HG02610 (cell line): ENCODE results near the gene RAET1L.
"Not testable (repeated sequence)": the region's sequence is repeated elsewhere in the genome, so short reads cannot be mapped to it uniquely, and the experiment has no call there.

Source experiments
- ATAC-seq: cut with Tn5 transposase; IDR thresholded peaks from one replicate; pipeline ENCODE4 v1.9.1; 2021; ENCODE audit warnings: mild to moderate bottlenecking, moderate library complexity; ENCODE audit not compliant: unreplicated experiment

RAET1L gene

GRCh38 chr6:150016324-150017185, 8.8 kb downstream of the RAET1L start:
- peak; percentile 51 for ATAC-seq

- not testable (repeated sequence) for ATAC-seq
Observed at GRCh38 chr6:150015281-150016001, 9.9 kb downstream of the RAET1L start.

GRCh38 chr6:150014623-150015280, 10.6 kb downstream of the RAET1L start:
- not testable (repeated sequence) for ATAC-seq

GRCh38 chr6:150013785-150014622, 11.3 kb downstream of the RAET1L start:
- not testable (repeated sequence) for ATAC-seq

GRCh38 chr6:150012846-150013784, 12.2 kb downstream of the RAET1L start:
- not testable (repeated sequence) for ATAC-seq

DNA sequence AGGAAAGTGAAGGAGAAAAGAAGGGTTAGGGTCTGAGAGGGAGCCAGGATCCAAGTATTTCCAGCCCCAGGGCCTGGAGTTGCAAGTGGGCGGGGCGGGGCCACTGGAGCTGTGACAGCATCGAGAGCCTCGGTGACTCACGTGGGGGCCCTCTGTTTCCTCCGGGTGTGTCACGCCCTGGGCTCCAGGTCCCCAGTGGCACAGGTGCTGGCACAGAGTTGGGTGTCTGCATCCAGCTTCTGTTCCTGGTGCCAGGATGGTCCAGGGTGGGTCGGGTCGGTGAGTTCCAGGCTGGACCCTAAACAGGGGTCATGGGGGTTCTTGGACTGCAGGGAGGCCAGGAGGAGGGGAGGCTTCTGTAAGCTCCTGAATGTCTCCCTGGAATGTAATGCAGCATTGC, 16.7 kb downstream of the RAET1L start:
- ATAC-seq, result no peak

GRCh38 chr6:150006961-150007464, 18.3 kb downstream of the RAET1L start:
- ATAC-seq, result no peak

DNA sequence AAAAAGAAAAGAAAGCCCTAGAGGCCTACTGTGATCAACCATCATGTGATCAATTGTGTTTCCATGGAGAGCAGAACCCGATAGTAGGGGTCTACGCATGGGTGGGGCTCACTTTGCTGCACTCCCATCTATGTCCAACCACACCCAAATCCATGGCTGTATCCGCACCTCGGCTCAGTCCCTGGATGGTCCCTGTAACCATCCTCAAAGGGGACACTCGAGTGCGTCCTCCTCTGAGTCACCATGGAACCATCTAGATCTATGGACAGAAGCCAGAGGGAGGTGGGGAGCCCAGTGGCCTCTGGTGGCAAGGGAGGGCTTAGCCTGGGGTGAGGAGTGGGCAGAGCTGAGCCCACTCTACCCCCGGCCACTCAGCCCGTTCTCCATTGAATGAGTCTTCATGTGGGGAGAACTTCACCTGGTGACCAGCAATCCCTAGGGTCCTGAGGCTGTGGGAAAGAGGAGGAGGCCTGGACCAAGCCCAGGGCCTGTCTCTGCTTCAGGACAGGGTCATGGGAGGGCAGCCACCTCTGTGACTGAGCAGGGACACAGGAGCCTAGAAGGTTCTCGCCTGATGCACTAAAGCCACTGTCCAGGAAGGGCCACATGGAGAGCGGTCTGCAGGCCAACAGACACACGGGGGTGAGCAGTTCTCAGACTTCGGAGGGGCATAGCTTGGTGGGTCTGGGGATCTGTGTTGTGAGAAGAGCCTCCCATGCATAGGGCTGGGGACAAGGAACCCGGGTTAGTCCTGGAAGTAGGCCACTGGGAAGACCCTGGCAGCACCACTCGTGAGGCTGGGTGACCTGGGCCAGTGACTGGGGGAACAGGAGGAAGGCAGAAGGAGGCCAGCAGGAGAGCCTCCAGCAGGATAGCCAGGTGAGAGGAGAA, 19.3 kb downstream of the RAET1L start:
- no peak for ATAC-seq

DNA sequence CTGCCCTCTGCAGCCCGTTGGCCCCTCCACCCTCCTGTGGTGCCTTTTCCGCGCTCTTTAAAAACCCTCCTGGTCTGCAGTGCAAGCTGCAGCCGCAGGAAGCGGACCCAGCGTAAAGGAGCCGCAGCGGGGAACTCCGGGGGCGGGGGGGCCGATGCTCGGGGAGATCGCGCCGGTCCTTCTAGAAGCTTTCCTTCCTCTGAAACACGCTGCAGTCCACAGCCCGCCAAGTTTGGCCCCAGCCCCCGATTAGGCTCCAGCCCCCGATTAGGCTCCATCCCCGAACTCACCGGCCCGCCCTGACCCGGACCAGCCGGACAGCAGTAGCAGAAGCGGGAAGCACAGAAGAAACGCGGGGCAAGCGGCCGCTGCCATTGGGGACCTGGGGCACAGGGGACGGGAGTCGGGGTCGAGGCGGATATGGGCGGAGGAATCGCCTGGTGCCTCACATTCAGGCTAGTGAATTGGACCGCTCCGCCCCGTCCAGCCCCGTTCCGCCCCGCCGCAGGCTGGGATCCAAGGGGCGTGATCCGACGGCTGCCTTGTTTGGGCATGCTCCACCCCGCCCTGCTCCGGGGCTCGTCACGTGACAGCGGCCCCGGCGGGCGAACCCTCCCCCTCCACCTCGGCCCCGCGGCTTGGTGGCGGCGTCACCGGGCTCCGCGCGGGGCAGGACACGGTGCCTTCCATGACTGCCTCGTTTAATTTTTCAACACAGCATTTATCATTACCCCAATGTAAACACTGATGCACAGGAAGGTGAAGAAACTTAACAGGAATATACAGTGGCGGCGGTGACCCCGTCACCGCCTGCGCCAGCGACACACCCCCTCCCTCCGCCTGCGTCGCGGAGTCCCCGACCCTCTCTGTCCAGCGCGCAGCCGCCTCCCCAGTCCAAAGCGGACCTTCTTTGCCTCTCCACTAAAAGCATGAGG, 20.3 kb downstream of the RAET1L start:
- ATAC-seq, result peak; percentile 48

DNA sequence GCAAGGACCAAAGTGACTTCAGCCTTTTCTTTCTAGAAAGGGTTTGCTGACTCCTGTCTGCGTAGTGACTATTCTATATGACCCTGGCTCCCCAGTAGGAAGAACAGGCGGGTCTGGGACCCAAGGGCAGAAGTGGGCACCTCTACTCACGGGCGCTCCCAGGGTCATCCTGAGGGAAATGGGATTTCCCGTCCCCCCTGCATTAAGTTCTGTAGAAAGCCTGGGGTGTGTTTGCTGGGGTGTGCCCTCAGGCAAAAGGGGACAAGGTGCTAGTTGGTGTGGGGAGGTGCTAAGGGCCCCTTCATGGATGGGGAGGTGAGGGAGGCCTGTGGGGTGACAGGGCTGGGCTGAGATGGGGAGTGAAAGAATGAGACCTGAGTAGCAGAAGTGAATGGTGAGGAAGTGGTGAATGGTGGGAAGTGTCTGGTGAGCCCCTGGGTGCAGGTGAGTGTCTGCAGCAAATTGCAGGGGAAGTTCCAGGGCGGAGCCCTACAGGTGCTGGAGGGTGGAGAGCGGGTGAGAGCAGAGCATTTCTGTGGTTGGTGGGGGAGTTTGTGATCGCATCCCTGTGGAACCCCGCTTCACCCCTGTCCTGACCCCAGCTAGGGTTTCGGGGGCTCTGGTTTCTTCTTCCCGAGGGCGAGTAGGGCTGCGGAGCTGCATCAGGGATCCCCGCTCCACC, 21.1 kb downstream of the RAET1L start:
- ATAC-seq, result peak; percentile 31

- ATAC-seq, result not testable (repeated sequence)
Observed at GRCh38 chr6:150003599-150003998, 21.7 kb downstream of the RAET1L start.

- no peak for ATAC-seq
Observed at GRCh38 chr6:150002710-150003109, 22.6 kb downstream of the RAET1L start.

GRCh38 chr6:150001295-150002008, 23.9 kb downstream of the RAET1L start:
- peak; percentile 63 for ATAC-seq

DNA sequence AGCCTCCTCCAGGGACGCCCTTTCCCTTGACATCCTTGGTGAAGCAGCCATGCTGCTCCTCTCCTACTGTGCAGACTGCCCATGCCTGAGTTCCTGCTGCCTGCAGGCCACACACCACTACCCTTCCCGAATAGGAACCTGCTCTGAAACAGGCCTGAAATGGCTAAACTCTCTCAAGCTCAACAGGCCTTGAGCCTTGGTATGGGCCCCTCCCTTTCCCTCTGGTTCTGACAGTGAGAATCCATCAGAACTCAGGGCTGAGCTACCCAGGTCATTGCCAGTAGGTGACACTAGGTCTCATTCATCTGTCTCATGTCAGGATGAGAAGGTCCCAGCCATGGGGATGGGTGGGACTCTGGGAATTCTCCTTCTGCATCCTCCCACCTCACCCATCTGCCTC, 25.7 kb downstream of the RAET1L start:
- ATAC-seq, result no peak

GRCh38 chr6:149995971-149996370, 29.4 kb downstream of the RAET1L start:
- no peak for ATAC-seq

GRCh38 chr6:149995235-149995750, 30.0 kb downstream of the RAET1L start:
- ATAC-seq, result no peak
